ENCODE measurements around the gene ZNF674.

The ZNF674 gene

DNA sequence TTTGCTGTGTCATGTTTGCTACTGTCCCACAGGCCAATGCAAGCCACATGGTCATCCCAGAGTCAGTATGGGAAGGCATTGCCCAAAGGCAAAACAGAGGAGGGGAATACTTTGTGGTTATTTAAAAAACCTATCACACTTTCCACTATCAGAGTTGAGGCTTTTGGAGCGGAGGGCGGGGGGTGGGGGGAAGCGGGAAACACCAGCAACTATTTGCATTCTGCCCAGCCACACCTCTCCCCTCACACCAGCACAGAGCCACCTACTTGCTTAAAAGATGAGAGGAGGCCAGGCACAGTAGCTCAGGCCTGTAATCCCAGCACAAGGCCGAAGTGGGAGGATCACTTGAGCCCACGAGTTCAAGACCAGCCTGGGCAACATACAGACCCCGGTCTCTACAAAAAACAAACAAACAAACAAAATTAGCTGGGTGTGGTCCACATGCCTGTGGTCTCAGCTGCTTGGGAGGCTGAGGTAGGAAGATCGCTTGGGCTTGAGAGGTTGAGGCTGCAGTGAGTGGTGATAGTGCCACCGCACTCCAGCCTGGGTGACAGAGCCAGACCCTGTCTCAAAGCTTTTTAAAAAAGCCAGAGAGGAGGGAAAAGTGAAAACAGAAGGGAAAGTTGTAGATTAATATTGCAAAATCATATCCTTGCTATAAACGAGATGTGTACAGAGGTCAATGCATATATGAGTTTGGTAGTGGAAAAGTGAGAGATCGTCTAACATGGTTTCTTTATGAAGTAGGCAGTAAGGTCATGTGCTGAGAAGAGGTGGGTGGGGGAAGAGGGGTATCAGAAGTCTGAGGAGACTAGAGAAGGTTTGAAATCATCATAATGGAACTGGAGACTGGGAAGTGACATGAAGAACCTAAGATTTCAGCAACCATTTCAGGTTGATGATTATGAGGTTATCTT lies 26.5 kb upstream of the ZNF674 start:
- TF ChIP-seq, protein P1, sequence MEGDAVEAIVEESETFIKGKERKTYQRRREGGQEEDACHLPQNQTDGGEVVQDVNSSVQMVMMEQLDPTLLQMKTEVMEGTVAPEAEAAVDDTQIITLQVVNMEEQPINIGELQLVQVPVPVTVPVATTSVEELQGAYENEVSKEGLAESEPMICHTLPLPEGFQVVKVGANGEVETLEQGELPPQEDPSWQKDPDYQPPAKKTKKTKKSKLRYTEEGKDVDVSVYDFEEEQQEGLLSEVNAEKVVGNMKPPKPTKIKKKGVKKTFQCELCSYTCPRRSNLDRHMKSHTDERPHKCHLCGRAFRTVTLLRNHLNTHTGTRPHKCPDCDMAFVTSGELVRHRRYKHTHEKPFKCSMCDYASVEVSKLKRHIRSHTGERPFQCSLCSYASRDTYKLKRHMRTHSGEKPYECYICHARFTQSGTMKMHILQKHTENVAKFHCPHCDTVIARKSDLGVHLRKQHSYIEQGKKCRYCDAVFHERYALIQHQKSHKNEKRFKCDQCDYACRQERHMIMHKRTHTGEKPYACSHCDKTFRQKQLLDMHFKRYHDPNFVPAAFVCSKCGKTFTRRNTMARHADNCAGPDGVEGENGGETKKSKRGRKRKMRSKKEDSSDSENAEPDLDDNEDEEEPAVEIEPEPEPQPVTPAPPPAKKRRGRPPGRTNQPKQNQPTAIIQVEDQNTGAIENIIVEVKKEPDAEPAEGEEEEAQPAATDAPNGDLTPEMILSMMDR (IDR thresholded peaks at IDR 0.05; ENCODE audit: low read depth, low read length) = no peak
- DNase-seq (ENCODE audit: low read depth in 2 of 2) = no peak

DNA sequence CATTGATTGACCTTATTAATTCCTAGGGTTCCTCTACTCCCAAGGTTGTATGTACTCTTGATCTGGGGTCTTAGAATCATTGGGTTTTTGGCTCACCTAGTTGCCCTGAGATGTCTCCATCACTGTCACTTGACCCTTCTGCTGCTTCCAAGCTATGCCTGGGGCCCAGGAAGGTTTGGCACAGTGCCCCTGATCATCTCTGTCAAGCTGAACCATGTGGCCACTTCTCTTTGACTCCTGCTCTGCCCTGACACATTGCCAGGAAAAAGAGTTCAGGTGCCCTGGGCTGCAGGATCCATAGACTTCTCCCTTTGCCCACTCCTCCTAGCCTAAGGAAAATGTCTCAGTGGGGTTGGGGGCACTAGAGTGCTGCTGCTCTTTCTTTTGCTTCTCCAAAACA lies 24.4 kb upstream of the ZNF674 start:
- H3K4me3 ChIP-seq (replicated peaks in 1 of 2; ENCODE audit: low read depth in 2 of 2, low read length in 2 of 2) = no peak overlapping the region
- TF ChIP-seq, protein P1 (IDR thresholded peaks at IDR 0.05; ENCODE audit: low read depth, low read length) = no peak
- no peak for DNase-seq (ENCODE audit: low read depth in 2 of 2)

More for the DNA sequence above, 26.5 kb upstream of the ZNF674 start:
- H3K4me3 ChIP-seq (replicated peaks in 1 of 2; ENCODE audit: low read depth in 2 of 2, low read length in 2 of 2) = no peak overlapping the region

DNA sequence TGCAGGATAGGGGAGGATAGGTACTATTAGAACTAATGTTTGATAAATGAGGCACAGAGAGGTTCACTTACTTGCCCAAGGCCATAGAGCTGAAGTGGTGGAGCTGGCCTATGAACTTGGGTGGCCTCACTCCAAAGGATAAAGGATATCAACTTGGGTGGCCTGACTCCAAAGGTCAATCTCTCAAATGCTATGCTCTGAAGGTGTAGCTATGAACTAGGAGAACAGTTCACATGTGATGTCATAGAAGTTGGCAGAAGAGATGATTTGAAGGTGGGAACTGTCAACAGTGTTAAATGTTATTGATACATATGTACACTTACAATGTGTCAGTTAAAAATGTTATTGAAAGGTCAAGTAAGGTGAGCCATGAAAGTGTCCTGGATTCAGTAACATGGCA lies 22.2 kb upstream of the ZNF674 start:
- no peak overlapping the region for H3K4me3 ChIP-seq (replicated peaks in 1 of 2; ENCODE audit: low read depth in 2 of 2, low read length in 2 of 2)
- TF ChIP-seq, protein P1 (IDR thresholded peaks at IDR 0.05; ENCODE audit: low read depth, low read length) = no peak
- no peak for DNase-seq (ENCODE audit: low read depth in 2 of 2)

DNA sequence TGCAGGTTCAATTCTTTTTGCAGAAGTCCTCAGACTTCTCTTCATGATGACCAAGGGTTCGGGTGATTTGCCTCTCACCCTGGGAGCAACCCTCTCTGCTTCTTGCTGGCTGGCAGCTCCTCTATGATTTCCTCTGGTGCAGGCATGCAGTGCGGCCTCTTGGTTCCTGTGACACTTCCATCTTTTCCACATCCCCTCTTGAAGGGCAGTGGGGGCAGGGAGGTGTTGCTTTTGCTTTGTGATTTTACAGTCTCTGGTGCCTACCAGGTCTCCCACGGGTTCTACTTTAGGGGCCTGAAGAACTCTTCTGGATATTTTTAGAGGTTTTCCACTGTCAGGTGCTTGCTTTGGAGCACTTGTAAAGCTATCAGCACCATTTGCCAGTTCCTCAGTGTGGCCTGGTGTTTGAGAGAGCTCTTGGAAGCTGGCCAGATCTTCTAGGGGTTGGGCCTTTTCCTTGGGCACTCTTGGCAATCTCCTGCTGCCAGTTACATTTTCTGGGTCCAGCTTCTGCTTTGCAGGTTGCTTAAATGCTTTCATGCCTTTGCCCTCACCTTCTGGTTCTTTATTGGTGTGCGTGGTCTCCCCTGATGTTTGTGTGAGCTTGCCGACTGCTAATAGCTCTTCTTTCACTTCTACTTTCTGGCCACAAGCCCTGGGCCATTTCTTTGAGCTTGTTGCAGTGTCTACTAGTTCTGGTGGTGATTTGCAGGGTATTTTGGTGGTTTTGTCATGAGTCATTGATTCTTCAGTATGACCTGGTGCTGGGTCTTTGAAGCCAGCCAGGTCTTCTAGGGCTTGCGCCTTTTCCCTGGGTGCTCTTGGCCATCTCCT lies 16.8 kb upstream of the ZNF674 start:
- DNase-seq (ENCODE audit: low read depth in 2 of 2) = no peak
- H3K4me3 ChIP-seq (replicated peaks in 1 of 2; ENCODE audit: low read depth in 2 of 2, low read length in 2 of 2) = no peak overlapping the region
- TF ChIP-seq, protein P1 (IDR thresholded peaks at IDR 0.05; ENCODE audit: low read depth, low read length) = no peak

DNA sequence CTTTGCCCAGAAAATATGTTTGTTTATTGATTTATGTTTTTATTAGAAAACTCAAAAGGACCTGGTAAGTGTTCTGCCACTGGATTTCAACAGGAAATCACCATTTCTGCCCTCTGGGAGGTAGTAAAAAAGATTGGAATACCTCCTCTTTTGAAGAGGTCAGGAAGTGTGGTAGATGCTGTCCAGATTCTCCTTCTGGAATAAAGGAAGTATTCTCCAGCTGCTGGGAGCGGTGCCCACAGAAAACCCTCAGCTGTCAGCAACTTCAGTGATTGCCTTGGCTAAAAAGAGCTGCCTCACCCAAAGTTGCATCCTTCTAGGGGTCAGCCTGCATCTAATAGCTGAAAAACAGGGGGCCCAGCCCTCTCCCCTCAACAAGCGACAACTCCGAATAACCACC lies 13.8 kb upstream of the ZNF674 start:
- peak in 1 of 2 donors; percentile 56 for DNase-seq (ENCODE audit: low read depth in 2 of 2)
- TF ChIP-seq, protein P1 (IDR thresholded peaks at IDR 0.05; ENCODE audit: low read depth, low read length) = no peak
- no peak overlapping the region for H3K4me3 ChIP-seq (replicated peaks in 1 of 2; ENCODE audit: low read depth in 2 of 2, low read length in 2 of 2)

DNA sequence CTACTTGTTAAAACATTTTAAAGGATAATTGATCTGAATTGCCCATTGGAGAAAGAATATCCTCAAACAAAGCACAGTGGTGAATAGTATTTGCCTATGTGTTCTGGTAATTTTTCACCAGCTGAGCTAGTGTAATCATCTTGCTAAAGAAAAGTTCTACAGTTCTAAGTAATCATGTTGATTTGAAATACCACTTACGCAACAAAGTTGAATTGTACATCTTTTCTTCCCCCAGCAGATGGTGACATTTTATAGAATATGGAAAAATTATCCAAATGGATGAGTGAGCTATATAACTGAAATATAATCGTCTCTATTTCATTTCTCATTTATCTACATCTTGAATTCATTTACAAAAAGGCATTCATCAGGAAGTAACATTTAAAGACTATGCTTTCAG lies 9.7 kb upstream of the ZNF674 start:
- peak; percentile 57 to 60 for DNase-seq (ENCODE audit: low read depth in 2 of 2)
- H3K4me3 ChIP-seq (replicated peaks in 1 of 2; ENCODE audit: low read depth in 2 of 2, low read length in 2 of 2) = no peak overlapping the region
- TF ChIP-seq, protein P1 (IDR thresholded peaks at IDR 0.05; ENCODE audit: low read depth, low read length) = peak; percentile 30
